H1 (cell line): ENCODE measurements around the gene GNLY. TPM values are rescaled to one million over a fixed set of nuclear protein-coding genes. Genes with fewer than 3 reads are reported as not detected.

ENCODE experiments used
- CTCF ChIA-PET: fragments of 300-600 bp; sonication (Branson Sonifier 250); formaldehyde crosslinking; loops from one replicate; lab custom pipeline; 2021; ENCODE audit not compliant: partially characterized antibody; lab: Charles Lee
- POLR2A ChIA-PET: fragments of 300-600 bp; sonication (Branson Sonifier 250); formaldehyde crosslinking; loops from one replicate; lab custom pipeline; 2021; ENCODE audit warnings: inconsistent platforms; ENCODE audit not compliant: partially characterized antibody; lab: Charles Lee
- DNase-seq, 2 experiments: peaks; one replicate each; pipeline versions ENCODE4 v3.0.0 to v3.0.0-alpha.2; 2010 to 2022; ENCODE audit warnings: low spot score in 2 of 2, low read depth in 1 of 2, mixed read lengths in 1 of 2
- FAIRE-seq: peaks from 2 replicates; lab custom pipeline; 2011; peaks lifted over from hg19 to GRCh38; lab: Jason Lieb, UNC
- H2AFZ ChIP-seq: 2 replicates; pipeline ENCODE4 v1.8.1; 2012; ENCODE audit warnings: low read length, inconsistent platforms
- H2AK5ac ChIP-seq: 2 replicates; pipeline ENCODE4 v1.6.1; 2013; ENCODE audit warnings: low read depth, low read length
- H2BK120ac ChIP-seq: replicated peaks from 2 replicates; pipeline ENCODE3; 2013; ENCODE audit warnings: low read depth, low read length, inconsistent platforms
- H2BK12ac ChIP-seq: 2 replicates; pipeline ENCODE4 v1.6.1; 2013; ENCODE audit warnings: low read depth, low read length
- H2BK15ac ChIP-seq: 2 replicates; pipeline ENCODE4 v1.6.1; 2013; ENCODE audit warnings: low read length
- H2BK20ac ChIP-seq: 2 replicates; pipeline ENCODE4 v1.6.1; 2013; ENCODE audit warnings: low read length
- H2BK5ac ChIP-seq: 2 replicates; pipeline ENCODE4 v1.6.1; 2013; ENCODE audit warnings: low read depth, low read length
- H3K14ac ChIP-seq: 2 replicates; pipeline ENCODE4 v1.6.1; 2013; ENCODE audit warnings: inconsistent platforms; ENCODE audit not compliant: insufficient read length
- H3K18ac ChIP-seq: 2 replicates; pipeline ENCODE4 v1.6.1; 2013; ENCODE audit warnings: low read length; ENCODE audit errors: extremely low read depth
- H3K23ac ChIP-seq: 2 replicates; pipeline ENCODE4 v1.6.1; 2013; ENCODE audit warnings: inconsistent platforms; ENCODE audit not compliant: insufficient read length
- H3K23me2 ChIP-seq: 2 replicates; pipeline ENCODE4 v1.6.1; 2013; ENCODE audit warnings: low read depth, low read length
- H3K27ac ChIP-seq: 2 replicates; pipeline ENCODE4 v1.6.1; 2011; ENCODE audit warnings: low read depth, low read length, inconsistent platforms
- H3K27me3 ChIP-seq, 4 experiments: replicated peaks in 1 of 4; 1 replicate in 1 of 4; 2 replicates in 3 of 4; pipeline versions ENCODE4 v1.6.1 to v1.8.1; 2011 to 2013; ENCODE audit warnings: low read length in 3 of 4, mild to moderate bottlenecking in 3 of 4, inconsistent platforms in 2 of 4, mixed read lengths in 2 of 4, moderate library complexity in 1 of 4; ENCODE audit not compliant: control insufficient read depth in 3 of 4, insufficient read depth in 3 of 4; ENCODE audit errors: extremely low read depth in 1 of 4
- H3K36me3 ChIP-seq, 4 experiments: 2 replicates each; pipeline versions ENCODE4 v1.6.1 to v1.8.1; 2011 to 2013; ENCODE audit warnings: mild to moderate bottlenecking in 4 of 4, low read length in 3 of 4, moderate library complexity in 2 of 4, control low read depth in 1 of 4, inconsistent platforms in 1 of 4; ENCODE audit not compliant: insufficient read depth in 4 of 4, control insufficient read depth in 2 of 4
- H3K4ac ChIP-seq: replicated peaks from 2 replicates; pipeline ENCODE3; 2013; ENCODE audit warnings: low read length, low read depth, mixed read lengths, inconsistent platforms; ENCODE audit not compliant: insufficient read length
- H3K4me1 ChIP-seq, 4 experiments: replicated peaks in 1 of 4; 1 replicate in 1 of 4; 2 replicates in 3 of 4; pipeline versions ENCODE4 v1.6.1 to v1.8.1; 2011 to 2013; ENCODE audit warnings: low read length in 3 of 4, inconsistent platforms in 2 of 4, mixed read lengths in 1 of 4; ENCODE audit not compliant: insufficient read depth in 4 of 4, control insufficient read depth in 3 of 4
- H3K4me2 ChIP-seq, 2 experiments: 2 replicates each; pipeline versions ENCODE4 v1.6.1 to v1.8.1; 2011 to 2013; ENCODE audit warnings: low read depth in 2 of 2, low read length in 2 of 2, control low read depth in 1 of 2, inconsistent platforms in 1 of 2, mild to moderate bottlenecking in 1 of 2; ENCODE audit not compliant: insufficient read depth in 1 of 2
- H3K4me3 ChIP-seq, 4 experiments: fragments of 200-600, 300-600 bp in 1 of 4; sonication (generic), shearing (Covaris generic), sonication (Bioruptor Twin) in 1 of 4; 2 replicates each; pipeline versions ENCODE4 v1.5.1 to v1.8.1; 2011 to 2016; ENCODE audit warnings: low read length in 4 of 4, low read depth in 3 of 4, control low read depth in 2 of 4, inconsistent platforms in 2 of 4, mild to moderate bottlenecking in 2 of 4, mixed read lengths in 1 of 4, moderate library complexity in 1 of 4; ENCODE audit not compliant: insufficient read depth in 2 of 4; ENCODE audit errors: extremely low read depth in 1 of 4
- H3K56ac ChIP-seq: replicated peaks from 2 replicates; pipeline ENCODE3; 2013; ENCODE audit warnings: low read depth, mild to moderate bottlenecking, mixed read lengths, low read length, inconsistent platforms; ENCODE audit not compliant: insufficient read length
- H3K79me1 ChIP-seq: 2 replicates; pipeline ENCODE4 v1.6.1; 2013; ENCODE audit warnings: low read depth, low read length, control low read depth
- H3K79me2 ChIP-seq, 2 experiments: 2 replicates each; pipeline versions ENCODE4 v1.6.1 to v1.8.1; 2012 to 2013; ENCODE audit warnings: low read length in 2 of 2, mild to moderate bottlenecking in 2 of 2, inconsistent platforms in 1 of 2; ENCODE audit not compliant: insufficient read depth in 2 of 2, control insufficient read depth in 1 of 2
- H3K9ac ChIP-seq, 4 experiments: replicated peaks in 1 of 4; 1 replicate in 1 of 4; 2 replicates in 3 of 4; pipeline versions ENCODE4 v1.6.1 to v1.8.1; 2011 to 2013; ENCODE audit warnings: low read depth in 3 of 4, low read length in 3 of 4, control low read depth in 2 of 4, mild to moderate bottlenecking in 2 of 4, moderate library complexity in 2 of 4, inconsistent platforms in 1 of 4; ENCODE audit errors: extremely low read depth in 1 of 4
- H3K9me3 ChIP-seq, 2 experiments: 2 replicates each; pipeline versions ENCODE4 v1.6.1 to v1.8.1; 2012 to 2013; ENCODE audit warnings: mild to moderate bottlenecking in 2 of 2, moderate library complexity in 2 of 2, control low read depth in 1 of 2, inconsistent platforms in 1 of 2, low read depth in 1 of 2, low read length in 1 of 2, mixed read lengths in 1 of 2; ENCODE audit not compliant: insufficient read depth in 2 of 2
- H4K20me1 ChIP-seq, 2 experiments: replicated peaks in 1 of 2; 2 replicates each; pipeline versions ENCODE3 to v1.8.1; 2011 to 2013; ENCODE audit warnings: inconsistent platforms in 2 of 2, low read length in 2 of 2, mild to moderate bottlenecking in 1 of 2; ENCODE audit not compliant: insufficient read depth in 2 of 2, control insufficient read depth in 1 of 2
- H4K5ac ChIP-seq: 2 replicates; pipeline ENCODE4 v1.6.1; 2013; ENCODE audit warnings: low read length, low read depth, mixed read lengths, inconsistent platforms; ENCODE audit not compliant: insufficient read length
- H4K8ac ChIP-seq: 2 replicates; pipeline ENCODE4 v1.8.0; 2013; ENCODE audit warnings: mild to moderate bottlenecking, moderate library complexity, low read length, inconsistent platforms; ENCODE audit not compliant: insufficient read depth; ENCODE audit errors: extremely low read depth
- H4K91ac ChIP-seq: replicated peaks from 2 replicates; pipeline ENCODE3; 2013; ENCODE audit warnings: low read length, mixed read lengths, inconsistent platforms; ENCODE audit not compliant: insufficient read length
- HDAC2 ChIP-seq, 2 experiments: fragments of 300-600 bp in 1 of 2; sonication (generic) in 1 of 2; IDR thresholded peaks; 2 replicates each; pipeline ENCODE4 v1.6.1; 2011 to 2012; ENCODE audit warnings: low read depth in 2 of 2, low read length in 2 of 2, mild to moderate bottlenecking in 2 of 2, moderate library complexity in 2 of 2, borderline replicate concordance in 1 of 2, inconsistent platforms in 1 of 2
- WGBS, 2 experiments: shearing (Covaris generic) in 1 of 2; methylation state at CpG; one replicate each; pipeline versions ENCODE4 v1.1.6 to v1.1.7; 2013 to 2015; ENCODE audit warnings: low lambda C conversion rate in 2 of 2, mixed read lengths in 2 of 2, inconsistent platforms in 1 of 2, low coverage in 1 of 2, missing lambda C conversion rate in 1 of 2; ENCODE audit not compliant: insufficient replicate concordance in 2 of 2, insufficient coverage in 1 of 2, insufficient read length in 1 of 2; ENCODE audit errors: extremely low coverage in 1 of 2, missing lambda C conversion rate in 1 of 2; 5-methylcytosine and 5-hydroxymethylcytosine counted together
- polyA plus RNA-seq, 7 experiments: library from polyadenylated mRNA; depleted of rRNA in 3 of 7; stranded (reverse) in 5 of 7; unstranded in 2 of 7; fragments of >200 nt in 5 of 7; fragments of 200-250 nt in 2 of 7; gene quantifications; 1 replicate in 5 of 7; 2 replicates in 1 of 7; 4 replicates in 1 of 7; pipeline versions ENCODE4 v1.2.1 to v1.2.3, GENCODE V29; 2011 to 2013; ENCODE audit warnings: missing spikeins in 2 of 7, mixed read lengths in 2 of 7
- total RNA-seq: library from RNA; stranded (reverse); fragmentation: NEBNext Ultra II Directional; extraction: Animal tissue kit (Norgen Biotek cat#: 25700); gene quantifications from 2 replicates; pipeline ENCODE4 v1.2.1, GENCODE V29; 2021

Gene GNLY
- total and polyA plus RNA-seq, 2 of the 8 experiments (the other 6 are each of a cell fraction or from before 2014, with no cell fraction given) = 0.03 TPM; not detected in 1

DNA sequence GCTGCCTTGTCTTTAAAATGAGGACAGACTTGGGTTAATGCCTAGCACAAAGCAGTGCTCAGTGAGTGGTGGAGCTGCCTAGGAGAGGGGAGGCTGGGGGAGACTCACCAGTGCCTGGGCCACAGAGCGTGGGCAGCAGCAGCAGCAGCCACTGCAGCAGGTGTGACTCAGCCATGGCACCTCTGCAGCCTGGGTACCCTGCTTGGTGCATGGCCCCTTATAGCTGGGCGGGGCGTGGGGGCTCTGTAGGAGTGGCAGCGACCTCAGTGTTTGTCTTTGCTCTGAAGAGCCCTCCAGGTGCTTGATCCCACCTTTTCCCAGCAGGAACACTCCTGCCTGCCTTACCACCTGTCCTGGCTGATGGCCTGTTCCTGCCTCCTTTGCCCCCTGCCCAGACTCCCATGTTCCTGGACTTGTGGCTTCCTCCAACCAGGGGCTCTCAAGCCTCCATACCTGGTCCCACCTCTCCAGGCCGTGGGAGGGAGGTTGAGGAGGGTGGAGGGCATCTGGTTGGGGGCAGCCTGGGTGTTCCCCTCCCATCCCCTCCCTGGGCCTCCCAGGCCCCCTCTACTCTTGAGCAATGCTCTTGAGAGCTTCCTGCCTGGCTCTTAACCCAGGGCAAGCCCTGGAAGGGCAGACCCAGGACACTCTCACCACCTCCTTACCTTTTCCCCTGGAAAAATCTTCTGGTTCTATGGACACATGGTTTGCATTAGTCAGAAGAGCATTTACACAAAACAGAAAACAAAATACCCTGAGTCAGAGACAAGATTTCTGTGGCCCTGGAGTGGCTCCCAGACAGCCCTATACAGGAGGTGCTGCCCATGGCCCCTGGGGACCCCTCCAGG, 25.9 kb upstream of the GNLY start, which contains the start of gene SFTPB:
Gene SFTPB, minus strand, starts transcription at position 191 of the 848 bp plus-strand sequence. Its CDS starts 16 bp downstream, at position 175.
- H3K56ac ChIP-seq = no peak within 1 kb of the TSS
- H3K4me2 ChIP-seq = no peak within 1 kb of the TSS
- no peak within 1 kb of the TSS for H3K9ac ChIP-seq
- peaks cover 0 to 3% of the 10 kb centered on the region in 2 experiments for H4K20me1 ChIP-seq
- H2BK15ac ChIP-seq = no peak within 1 kb of the TSS
- no peak within 1 kb of the TSS for H3K23ac ChIP-seq
- no peak within 1 kb of the TSS for H2AK5ac ChIP-seq
- H2BK120ac ChIP-seq = no peak within 1 kb of the TSS
- no peaks in the 10 kb centered on the region for H3K27me3 ChIP-seq
- no peak within 1 kb of the TSS for H2BK20ac ChIP-seq
- H2AFZ ChIP-seq = no peak within 1 kb of the TSS
- H4K91ac ChIP-seq = no peak within 1 kb of the TSS
- ChIA-PET POLR2A (no interaction called here), CTCF (interaction anchor here (1.3 kb wide), 1 partner anchor 19 kb away, joined by 3 read pairs; no protein-coding TSS in a partner anchor)
- H2BK12ac ChIP-seq = no peak within 1 kb of the TSS
- H3K36me3 ChIP-seq = no peaks in the 10 kb centered on the region
- H3K79me2 ChIP-seq = no peaks in the 10 kb centered on the region
- H3K4ac ChIP-seq = no peak within 1 kb of the TSS
- no peak within 1 kb of the TSS for H2BK5ac ChIP-seq
- H3K9me3 ChIP-seq = no peaks in the 10 kb centered on the region
- no peak within 1 kb of the TSS for H4K8ac ChIP-seq
- WGBS, 2 experiments = 90% methylated on average over 5 of the region's 5 CpGs; no CpG with 5 or more reads in 1 of the 2 experiments
- no peak within 1 kb of the TSS for H4K5ac ChIP-seq
- no peak for TF ChIP-seq HDAC2 (IDR thresholded peaks at IDR 0.05; ENCODE audit: borderline replicate concordance in 1 of 2, low read depth in 2 of 2, low read length in 2 of 2)
- no peak within 1 kb of the TSS for H3K18ac ChIP-seq
- FAIRE-seq = no peak
- H3K27ac ChIP-seq = no peak within 1 kb of the TSS
- H3K79me1 ChIP-seq = no peaks in the 10 kb centered on the region
- peaks cover 0 to 2% (median 0%) of the 10 kb centered on the region in 4 experiments; a peak in 2 of 7 replicates for H3K4me1 ChIP-seq
- DNase-seq = no peak
- no peak within 1 kb of the TSS for H3K4me3 ChIP-seq
- peaks cover 4% of the 10 kb centered on the region; the same call in 1 of the 2 replicates for H3K23me2 ChIP-seq
- H3K14ac ChIP-seq = no peak within 1 kb of the TSS
